Measurements from ENCODE around the gene CD58. TPM values are rescaled to one million over a fixed set of nuclear protein-coding genes. Genes with fewer than 3 reads are reported as not detected.
"Not testable (repeated sequence)": the region's sequence is repeated elsewhere in the genome, so short reads cannot be mapped to it uniquely, and the experiment has no call there.

Gene CD58
- total and polyA plus RNA-seq, 3 experiments from 2014 or later: 29.9 to 49.1 (median 30.7) TPM

- H3K27ac ChIP-seq (ENCODE audit: low read depth, low read length); H3K27me3 ChIP-seq (ENCODE audit: insufficient read depth, low read length, poor library complexity, severe bottlenecking); H3K9me3 ChIP-seq (ENCODE audit: low read length); CTCF ChIA-PET; H3K27ac Mint-ChIP-seq; H3K4me1 ChIP-seq (ENCODE audit: insufficient read depth, low read length); H3K36me3 Mint-ChIP-seq; H3K36me3 ChIP-seq (ENCODE audit: insufficient read depth, low read length); H3K4me3 ChIP-seq (ENCODE audit: low read length); POLR2A ChIA-PET; H3K9me3 Mint-ChIP-seq; H3K27me3 Mint-ChIP-seq; DNase-seq: not testable (repeated sequence)
- H3K4me3 Mint-ChIP-seq: peak overlapping the region in 1 of 7 donors; percentile 19
- peaks cover 0 to 14% (median 8%) of the 10 kb centered on the region in 3 donors for H3K4me1 Mint-ChIP-seq
Observed at GRCh38 chr1:116607463-116607862, 36.6 kb upstream of the CD58 start.

GRCh38 chr1:116606067-116606466 is 35.2 kb upstream of the CD58 start:
- CTCF ChIA-PET; H3K27ac ChIP-seq (ENCODE audit: low read depth, low read length); H3K36me3 Mint-ChIP-seq; H3K27me3 ChIP-seq (ENCODE audit: insufficient read depth, low read length, poor library complexity, severe bottlenecking); H3K27me3 Mint-ChIP-seq; H3K9me3 ChIP-seq (ENCODE audit: low read length); H3K4me3 Mint-ChIP-seq; H3K27ac Mint-ChIP-seq; H3K4me3 ChIP-seq (ENCODE audit: low read length); H3K36me3 ChIP-seq (ENCODE audit: insufficient read depth, low read length); DNase-seq; H3K9me3 Mint-ChIP-seq; POLR2A ChIA-PET; H3K4me1 ChIP-seq (ENCODE audit: insufficient read depth, low read length): not testable (repeated sequence)
- peaks cover 0 to 14% (median 8%) of the 10 kb centered on the region in 3 donors for H3K4me1 Mint-ChIP-seq

GRCh38 chr1:116605315-116605714 is 34.5 kb upstream of the CD58 start:
- H3K9me3 ChIP-seq (ENCODE audit: low read length): no peaks in the 10 kb centered on the region
- peaks cover 4 to 5% of the 10 kb centered on the region in 2 donors for H3K27me3 Mint-ChIP-seq
- peaks cover 0 to 14% (median 8%) of the 10 kb centered on the region in 3 donors for H3K4me1 Mint-ChIP-seq
- H3K27ac Mint-ChIP-seq: no peak overlapping the region
- no peak overlapping the region for H3K4me3 ChIP-seq (ENCODE audit: low read length)
- H3K36me3 ChIP-seq (ENCODE audit: insufficient read depth, low read length): no peaks in the 10 kb centered on the region
- DNase-seq: no peak
- POLR2A ChIA-PET: no interaction called here
- no peaks in the 10 kb centered on the region for H3K9me3 Mint-ChIP-seq
- H3K4me3 Mint-ChIP-seq: no peak overlapping the region
- no peaks in the 10 kb centered on the region for H3K36me3 Mint-ChIP-seq
- no peak overlapping the region for H3K27ac ChIP-seq (ENCODE audit: low read depth, low read length)
- no peaks in the 10 kb centered on the region for H3K27me3 ChIP-seq (ENCODE audit: insufficient read depth, low read length, poor library complexity, severe bottlenecking)
- no peaks in the 10 kb centered on the region for H3K4me1 ChIP-seq (ENCODE audit: insufficient read depth, low read length)
- CTCF ChIA-PET: no interaction called here

- POLR2A ChIA-PET; H3K36me3 ChIP-seq (ENCODE audit: insufficient read depth, low read length); H3K4me3 Mint-ChIP-seq; H3K36me3 Mint-ChIP-seq; H3K9me3 Mint-ChIP-seq; H3K4me3 ChIP-seq (ENCODE audit: low read length); H3K27me3 ChIP-seq (ENCODE audit: insufficient read depth, low read length, poor library complexity, severe bottlenecking); DNase-seq; H3K4me1 ChIP-seq (ENCODE audit: insufficient read depth, low read length); H3K9me3 ChIP-seq (ENCODE audit: low read length); CTCF ChIA-PET; H3K27ac Mint-ChIP-seq; H3K27me3 Mint-ChIP-seq; H3K27ac ChIP-seq (ENCODE audit: low read depth, low read length): not testable (repeated sequence)
- peaks cover 0 to 14% (median 8%) of the 10 kb centered on the region in 3 donors for H3K4me1 Mint-ChIP-seq
Observed at GRCh38 chr1:116604408-116604807, 33.6 kb upstream of the CD58 start.

- CTCF ChIA-PET; H3K27me3 ChIP-seq (ENCODE audit: insufficient read depth, low read length, poor library complexity, severe bottlenecking); H3K27ac ChIP-seq (ENCODE audit: low read depth, low read length); H3K36me3 Mint-ChIP-seq; H3K4me3 ChIP-seq (ENCODE audit: low read length); H3K4me1 ChIP-seq (ENCODE audit: insufficient read depth, low read length); H3K27me3 Mint-ChIP-seq; H3K36me3 ChIP-seq (ENCODE audit: insufficient read depth, low read length); H3K9me3 Mint-ChIP-seq; H3K9me3 ChIP-seq (ENCODE audit: low read length); POLR2A ChIA-PET; H3K4me3 Mint-ChIP-seq; DNase-seq; H3K27ac Mint-ChIP-seq: not testable (repeated sequence)
- H3K4me1 Mint-ChIP-seq: peaks cover 0 to 14% (median 8%) of the 10 kb centered on the region in 3 donors
Observed at GRCh38 chr1:116603646-116604045, 32.8 kb upstream of the CD58 start.

GRCh38 chr1:116599369-116599768 is 28.5 kb upstream of the CD58 start:
- H3K36me3 Mint-ChIP-seq; H3K27me3 Mint-ChIP-seq; DNase-seq; H3K9me3 ChIP-seq (ENCODE audit: low read length); H3K4me3 ChIP-seq (ENCODE audit: low read length); H3K27ac ChIP-seq (ENCODE audit: low read depth, low read length); H3K4me3 Mint-ChIP-seq; H3K4me1 ChIP-seq (ENCODE audit: insufficient read depth, low read length); POLR2A ChIA-PET; H3K9me3 Mint-ChIP-seq; H3K27me3 ChIP-seq (ENCODE audit: insufficient read depth, low read length, poor library complexity, severe bottlenecking); H3K36me3 ChIP-seq (ENCODE audit: insufficient read depth, low read length): not testable (repeated sequence)
- Mint-ChIP-seq H3K27ac (peak overlapping the region in 1 of 8 donors; percentile 33), H3K4me1 (peaks cover 4 to 10% (median 10%) of the 10 kb centered on the region in 3 donors)
- CTCF ChIA-PET: interaction anchor here (0.9 kb wide), 1 partner anchor 460 kb away, joined by 3 read pairs; no protein-coding TSS in a partner anchor

- H3K27me3 ChIP-seq (ENCODE audit: insufficient read depth, low read length, poor library complexity, severe bottlenecking); H3K27ac Mint-ChIP-seq; H3K4me3 ChIP-seq (ENCODE audit: low read length); H3K9me3 Mint-ChIP-seq; H3K4me3 Mint-ChIP-seq; DNase-seq; H3K36me3 Mint-ChIP-seq; H3K27ac ChIP-seq (ENCODE audit: low read depth, low read length); POLR2A ChIA-PET; H3K27me3 Mint-ChIP-seq; H3K4me1 ChIP-seq (ENCODE audit: insufficient read depth, low read length); H3K9me3 ChIP-seq (ENCODE audit: low read length); H3K36me3 ChIP-seq (ENCODE audit: insufficient read depth, low read length): not testable (repeated sequence)
- CTCF ChIA-PET: interaction anchor here (0.9 kb wide), 1 partner anchor 459 kb away, joined by 3 read pairs; no protein-coding TSS in a partner anchor
- peaks cover 4 to 10% (median 10%) of the 10 kb centered on the region in 3 donors for H3K4me1 Mint-ChIP-seq
Observed at GRCh38 chr1:116598420-116599036, 27.7 kb upstream of the CD58 start.

- H3K27me3 ChIP-seq (ENCODE audit: insufficient read depth, low read length, poor library complexity, severe bottlenecking); H3K36me3 ChIP-seq (ENCODE audit: insufficient read depth, low read length); H3K9me3 ChIP-seq (ENCODE audit: low read length); POLR2A ChIA-PET; H3K4me3 Mint-ChIP-seq; H3K4me1 ChIP-seq (ENCODE audit: insufficient read depth, low read length); H3K36me3 Mint-ChIP-seq; DNase-seq; H3K27me3 Mint-ChIP-seq; H3K27ac ChIP-seq (ENCODE audit: low read depth, low read length); H3K9me3 Mint-ChIP-seq; H3K27ac Mint-ChIP-seq; H3K4me3 ChIP-seq (ENCODE audit: low read length): not testable (repeated sequence)
- peaks cover 4 to 10% (median 10%) of the 10 kb centered on the region in 3 donors for H3K4me1 Mint-ChIP-seq
- CTCF ChIA-PET: interaction anchor here (2.8 kb wide), 1 partner anchor 23 kb away, joined by 14 read pairs; no protein-coding TSS in a partner anchor
Observed at GRCh38 chr1:116597388-116597787, 26.6 kb upstream of the CD58 start.

All from CD8-positive, alpha-beta memory T cell (primary cell).